SH-SY5Y (cell line): ENCODE data around the gene ANKRD52.

Source experiments
- GATA2 ChIP-seq: IDR thresholded peaks from 2 replicates; pipeline ENCODE4 v1.6.1; 2011; ENCODE audit warnings: mild to moderate bottlenecking, low read depth, low read length
- GATA3 ChIP-seq: IDR thresholded peaks from 2 replicates; pipeline ENCODE4 v1.6.1; 2011; ENCODE audit warnings: low read depth, mild to moderate bottlenecking, low read length, moderate library complexity

GRCh38 chr12:56271031-56271430 is 12.8 kb upstream of the ANKRD52 start:
- TF ChIP-seq GATA2 (no peak), GATA3 (no peak)
